T47D (cell line): ENCODE measurements around the gene TBCE.
A peak's percentile ranks its signal among the peaks of the same experiment; 100 is the strongest.
"Not testable (repeated sequence)": the region's sequence is repeated elsewhere in the genome, so short reads cannot be mapped to it uniquely, and the experiment has no call there.

Experiments
- DNase-seq, 2 experiments: peaks; one replicate each; pipeline versions ENCODE4 v3.0.0 to v3.0.0-alpha.2; 2011 to 2012; ENCODE audit warnings: low read depth in 1 of 2, low spot score in 1 of 2
- JUND ChIP-seq: IDR thresholded peaks from 2 replicates; pipeline ENCODE4 v1.6.1; 2012; ENCODE audit warnings: low read depth
- in situ Hi-C: cut with HindIII; loops from 2 replicates; pipeline ENCODE4 v1.10.0; 2016; ENCODE audit warnings: low sequenced_read_pairs, low pct_unique_long_range_greater_than_20kb

Gene TBCE

GRCh38 chr1:235366286-235366685, 941 bp upstream of the TBCE start:
- no peak for DNase-seq
- in situ Hi-C loops, result no loop called here
- TF ChIP-seq JUND, result no peak

- TF ChIP-seq JUND, result no peak
- DNase-seq, result no peak
- in situ Hi-C loops, result no loop called here
Observed at GRCh38 chr1:235368428-235368827, 1.2 kb downstream of the TBCE start.

- TF ChIP-seq JUND, result no peak
- peak in 1 of 2 experiments; percentile 28 for DNase-seq
- in situ Hi-C loops, result no loop called here
Observed at GRCh38 chr1:235369802-235370201, 2.6 kb downstream of the TBCE start.

GRCh38 chr1:235375919-235376605, 8.8 kb downstream of the TBCE start:
- TF ChIP-seq JUND, result no peak
- in situ Hi-C loops, result no loop called here
- no peak for DNase-seq

- DNase-seq, in situ Hi-C loops: not testable (repeated sequence)
Observed at GRCh38 chr1:235378134-235378735, 11.0 kb downstream of the TBCE start.

GRCh38 chr1:235381955-235382739, 14.9 kb downstream of the TBCE start:
- DNase-seq, in situ Hi-C loops: not testable (repeated sequence)

GRCh38 chr1:235385633-235386032, 18.4 kb downstream of the TBCE start:
- in situ Hi-C loops, DNase-seq: not testable (repeated sequence)

- in situ Hi-C loops, result no loop called here
- no peak for TF ChIP-seq JUND
Observed at GRCh38 chr1:235391874-235392273, 24.6 kb downstream of the TBCE start.

GRCh38 chr1:235397733-235398132, 30.5 kb downstream of the TBCE start:
- no peak for DNase-seq
- in situ Hi-C loops, result no loop called here
- TF ChIP-seq JUND, result no peak

More at GRCh38 chr1:235391874-235392273, 24.6 kb downstream of the TBCE start:
- DNase-seq, result no peak

- TF ChIP-seq JUND, result no peak
- DNase-seq, result no peak
- in situ Hi-C loops, result no loop called here
Observed at GRCh38 chr1:235399661-235400060, 32.4 kb downstream of the TBCE start.

GRCh38 chr1:235401251-235401650, 34.0 kb downstream of the TBCE start:
- no peak for TF ChIP-seq JUND
- in situ Hi-C loops, result no loop called here
- DNase-seq, result no peak

GRCh38 chr1:235402457-235403200, 35.4 kb downstream of the TBCE start:
- TF ChIP-seq JUND, result no peak
- DNase-seq, result peak in 1 of 2 experiments; percentile 54
- in situ Hi-C loops, result no loop called here

GRCh38 chr1:235403593-235403992, 36.4 kb downstream of the TBCE start:
- TF ChIP-seq JUND, result no peak
- DNase-seq, result no peak
- in situ Hi-C loops, result no loop called here
